ENCODE data around the gene ASPHD1.

DNA sequence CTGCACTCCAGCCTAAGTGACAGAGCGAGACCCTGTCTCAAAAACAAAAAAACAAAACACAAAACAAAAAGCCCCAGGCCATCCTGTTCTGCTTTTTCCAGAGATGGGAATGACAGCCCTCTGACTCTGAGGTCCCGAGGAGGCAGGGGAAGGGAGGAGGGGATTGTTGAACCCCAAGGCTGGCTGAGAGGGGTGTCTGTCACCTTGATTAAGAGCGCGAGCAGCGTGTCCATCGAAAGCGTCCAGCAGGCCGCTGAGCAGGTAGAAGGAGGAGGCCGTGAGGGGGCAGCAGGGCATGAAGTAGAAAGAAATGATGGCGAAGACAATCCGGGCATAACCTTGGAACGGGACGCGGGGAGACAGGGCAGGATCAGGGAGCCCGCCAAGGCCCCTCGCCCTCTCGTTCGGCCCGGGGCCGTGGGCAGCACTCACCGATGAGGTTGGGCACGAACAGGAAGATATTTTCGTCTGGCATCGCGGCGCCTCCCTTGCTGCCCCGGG is 37.9 kb upstream of the ASPHD1 start:
- TF ChIP-seq, protein P1, sequence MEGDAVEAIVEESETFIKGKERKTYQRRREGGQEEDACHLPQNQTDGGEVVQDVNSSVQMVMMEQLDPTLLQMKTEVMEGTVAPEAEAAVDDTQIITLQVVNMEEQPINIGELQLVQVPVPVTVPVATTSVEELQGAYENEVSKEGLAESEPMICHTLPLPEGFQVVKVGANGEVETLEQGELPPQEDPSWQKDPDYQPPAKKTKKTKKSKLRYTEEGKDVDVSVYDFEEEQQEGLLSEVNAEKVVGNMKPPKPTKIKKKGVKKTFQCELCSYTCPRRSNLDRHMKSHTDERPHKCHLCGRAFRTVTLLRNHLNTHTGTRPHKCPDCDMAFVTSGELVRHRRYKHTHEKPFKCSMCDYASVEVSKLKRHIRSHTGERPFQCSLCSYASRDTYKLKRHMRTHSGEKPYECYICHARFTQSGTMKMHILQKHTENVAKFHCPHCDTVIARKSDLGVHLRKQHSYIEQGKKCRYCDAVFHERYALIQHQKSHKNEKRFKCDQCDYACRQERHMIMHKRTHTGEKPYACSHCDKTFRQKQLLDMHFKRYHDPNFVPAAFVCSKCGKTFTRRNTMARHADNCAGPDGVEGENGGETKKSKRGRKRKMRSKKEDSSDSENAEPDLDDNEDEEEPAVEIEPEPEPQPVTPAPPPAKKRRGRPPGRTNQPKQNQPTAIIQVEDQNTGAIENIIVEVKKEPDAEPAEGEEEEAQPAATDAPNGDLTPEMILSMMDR (IDR thresholded peaks at IDR 0.05), result no peak
- TF ChIP-seq POLR2A (IDR thresholded peaks at IDR 0.05), result no peak
- TF ChIP-seq EP300 (IDR thresholded peaks at IDR 0.05), result no peak
- TF ChIP-seq POLR2AphosphoS5 (IDR thresholded peaks at IDR 0.05), result no peak

Measured in suprapubic skin (tissue), 4 donors.